Lower leg skin (tissue), 3 donors: ENCODE measurements around the gene FOXB1.

Experiments
- POLR2A ChIP-seq, 2 donors: fragments of 450-650 bp; IDR thresholded peaks; one replicate each; pipeline ENCODE4 v1.6.1; 2016 to 2017; ENCODE audit warnings: antibody characterized with exemption in 2 of 2, mild to moderate bottlenecking in 1 of 2, moderate library complexity in 1 of 2
- TF ChIP-seq, protein P1 (sequence below), 3 donors: fragments of 450-650 bp; IDR thresholded peaks; one replicate each; pipeline ENCODE4 v1.5.1; 2016; ENCODE audit warnings: antibody characterized with exemption in 3 of 3, mild to moderate bottlenecking in 3 of 3, moderate library complexity in 2 of 3

- TF ChIP-seq, protein P1, sequence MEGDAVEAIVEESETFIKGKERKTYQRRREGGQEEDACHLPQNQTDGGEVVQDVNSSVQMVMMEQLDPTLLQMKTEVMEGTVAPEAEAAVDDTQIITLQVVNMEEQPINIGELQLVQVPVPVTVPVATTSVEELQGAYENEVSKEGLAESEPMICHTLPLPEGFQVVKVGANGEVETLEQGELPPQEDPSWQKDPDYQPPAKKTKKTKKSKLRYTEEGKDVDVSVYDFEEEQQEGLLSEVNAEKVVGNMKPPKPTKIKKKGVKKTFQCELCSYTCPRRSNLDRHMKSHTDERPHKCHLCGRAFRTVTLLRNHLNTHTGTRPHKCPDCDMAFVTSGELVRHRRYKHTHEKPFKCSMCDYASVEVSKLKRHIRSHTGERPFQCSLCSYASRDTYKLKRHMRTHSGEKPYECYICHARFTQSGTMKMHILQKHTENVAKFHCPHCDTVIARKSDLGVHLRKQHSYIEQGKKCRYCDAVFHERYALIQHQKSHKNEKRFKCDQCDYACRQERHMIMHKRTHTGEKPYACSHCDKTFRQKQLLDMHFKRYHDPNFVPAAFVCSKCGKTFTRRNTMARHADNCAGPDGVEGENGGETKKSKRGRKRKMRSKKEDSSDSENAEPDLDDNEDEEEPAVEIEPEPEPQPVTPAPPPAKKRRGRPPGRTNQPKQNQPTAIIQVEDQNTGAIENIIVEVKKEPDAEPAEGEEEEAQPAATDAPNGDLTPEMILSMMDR (IDR thresholded peaks at IDR 0.05): no peak
- no peak for TF ChIP-seq POLR2A (IDR thresholded peaks at IDR 0.05)
Observed at GRCh38 chr15:60000113-60000823, 3.8 kb upstream of the FOXB1 start.
